ENCODE data around the gene FAM83D. TPM values are rescaled to one million over a fixed set of nuclear protein-coding genes. Genes with fewer than 3 reads are reported as not detected.
A peak's percentile ranks its signal among the peaks of the same experiment; 100 is the strongest.

The FAM83D gene
- total and polyA plus RNA-seq, 2 donors (not counting 1 experiment from before 2014, with no cell fraction given) = 0.82 to 1.7 TPM

- no peak overlapping the region for H3K9ac ChIP-seq (ENCODE audit: low read length)
- ATAC-seq (ENCODE audit: low read depth) (no peak), DNase-seq (no peak)
- intact Hi-C loops (cut with micrococcal nuclease) = no loop called here
- H4K20me1 ChIP-seq (ENCODE audit: control insufficient read depth, insufficient read depth, low read length, poor library complexity, severe bottlenecking) = no peaks in the 10 kb centered on the region
- H3K4me2 ChIP-seq (replicated peaks; ENCODE audit: low read depth, low read length, poor library complexity, severe bottlenecking) = no peak overlapping the region
- peaks cover 75% of the 10 kb centered on the region for H3K79me2 ChIP-seq (ENCODE audit: control insufficient read depth, insufficient read depth, low read length)
- Mint-ChIP-seq H3K4me3 (no peak overlapping the region), H3K4me1 (peaks cover 4% of the 10 kb centered on the region), H3K27ac (no peak overlapping the region), H3K27me3 (no peaks in the 10 kb centered on the region), H3K9me3 (ENCODE audit: insufficient read depth) (no peaks in the 10 kb centered on the region)
- WGBS (ENCODE audit: insufficient coverage) = 100% methylated on average over 4 of the region's 5 CpGs
- CTCF ChIA-PET = interaction anchor here (1.3 kb wide), 1 partner anchor 11 kb away, joined by 4 read pairs; no protein-coding TSS in a partner anchor
- no peak overlapping the region for H2AFZ ChIP-seq (ENCODE audit: insufficient read depth, low read depth, low read length, poor library complexity, severe bottlenecking)
- POLR2A ChIA-PET = no interaction called here
- H3K27ac ChIP-seq (ENCODE audit: low read length in 2 of 2) = no peak overlapping the region
- TF ChIP-seq CTCF (IDR thresholded peaks at IDR 0.05) (no peak), EZH2 (IDR thresholded peaks at IDR 0.05; ENCODE audit: borderline replicate concordance, insufficient read depth, low read depth, low read length, poor library complexity, severe bottlenecking) (no peak)
- H3K4me3 ChIP-seq (ENCODE audit: control extremely low read depth in 1 of 5, extremely low read depth in 1 of 5, insufficient read depth in 1 of 5, low read depth in 2 of 5, low read length in 4 of 5) = no peak overlapping the region
- no peaks in the 10 kb centered on the region for H3K27me3 ChIP-seq (replicated peaks in 1 of 4; ENCODE audit: control extremely low read depth in 1 of 4, control insufficient read depth in 3 of 4, insufficient read depth in 4 of 4, low read length in 3 of 4)
- no peaks in the 10 kb centered on the region for H3K9me3 ChIP-seq (ENCODE audit: control extremely low read depth in 1 of 3, control insufficient read depth in 2 of 3, insufficient read depth in 1 of 3, low read length in 2 of 3)
- H3K36me3 ChIP-seq (replicated peaks in 1 of 2; ENCODE audit: control extremely low read depth in 1 of 2, control insufficient read depth in 1 of 2, extremely low read depth in 1 of 2, insufficient read depth in 2 of 2, low read length in 1 of 2) = no peaks in the 10 kb centered on the region
- peaks cover 0 to 3% of the 10 kb centered on the region in 2 donors for H3K4me1 ChIP-seq (ENCODE audit: control insufficient read depth in 2 of 2, insufficient read depth in 2 of 2, low read length in 2 of 2)
These were observed 8.3 kb downstream of the FAM83D start for GRCh38 chr20:38934530-38934929.

GRCh38 chr20:38935285-38935684, 9.1 kb downstream of the FAM83D start:
- Histone ChIP-seq H3K9ac (ENCODE audit: low read length) (no peak overlapping the region), H3K36me3 (replicated peaks in 1 of 2; ENCODE audit: control extremely low read depth in 1 of 2, control insufficient read depth in 1 of 2, extremely low read depth in 1 of 2, insufficient read depth in 2 of 2, low read length in 1 of 2) (no peaks in the 10 kb centered on the region), H3K4me2 (replicated peaks; ENCODE audit: low read depth, low read length, poor library complexity, severe bottlenecking) (no peak overlapping the region), H3K27me3 (replicated peaks in 1 of 4; ENCODE audit: control extremely low read depth in 1 of 4, control insufficient read depth in 3 of 4, insufficient read depth in 4 of 4, low read length in 3 of 4) (no peaks in the 10 kb centered on the region), H3K9me3 (ENCODE audit: control extremely low read depth in 1 of 3, control insufficient read depth in 2 of 3, insufficient read depth in 1 of 3, low read length in 2 of 3) (no peaks in the 10 kb centered on the region), H3K79me2 (ENCODE audit: control insufficient read depth, insufficient read depth, low read length) (peaks cover 68% of the 10 kb centered on the region), H3K27ac (ENCODE audit: low read length in 2 of 2) (no peak overlapping the region), H2AFZ (ENCODE audit: insufficient read depth, low read depth, low read length, poor library complexity, severe bottlenecking) (no peak overlapping the region), H4K20me1 (ENCODE audit: control insufficient read depth, insufficient read depth, low read length, poor library complexity, severe bottlenecking) (no peaks in the 10 kb centered on the region), H3K4me1 (ENCODE audit: control insufficient read depth in 2 of 2, insufficient read depth in 2 of 2, low read length in 2 of 2) (no peaks in the 10 kb centered on the region), H3K4me3 (ENCODE audit: control extremely low read depth in 1 of 5, extremely low read depth in 1 of 5, insufficient read depth in 1 of 5, low read depth in 2 of 5, low read length in 4 of 5) (no peak overlapping the region)
- H3K27me3 Mint-ChIP-seq = no peaks in the 10 kb centered on the region
- DNase-seq = no peak
- H3K4me3 Mint-ChIP-seq = no peak overlapping the region
- ChIA-PET CTCF (no interaction called here), POLR2A (no interaction called here)
- 100% methylated on average over 2 of the region's 3 CpGs for WGBS (ENCODE audit: insufficient coverage)
- TF ChIP-seq CTCF (IDR thresholded peaks at IDR 0.05) (peak; percentile 23), EZH2 (IDR thresholded peaks at IDR 0.05; ENCODE audit: borderline replicate concordance, insufficient read depth, low read depth, low read length, poor library complexity, severe bottlenecking) (no peak)
- intact Hi-C loops (cut with micrococcal nuclease) = loop anchor here (1.0 kb wide), 1 partner anchor 289 kb away; no protein-coding TSS in a partner anchor
- no peaks in the 10 kb centered on the region for H3K4me1 Mint-ChIP-seq
- no peak overlapping the region for H3K27ac Mint-ChIP-seq
- no peak for ATAC-seq (ENCODE audit: low read depth)
- H3K9me3 Mint-ChIP-seq (ENCODE audit: insufficient read depth) = no peaks in the 10 kb centered on the region
